IMR-90 (cell line): Measurements from ENCODE around the gene PRELID1. TPM values are rescaled to one million over a fixed set of nuclear protein-coding genes. Genes with fewer than 3 reads are reported as not detected.

Experiments used
- MAZ ChIP-seq: IDR thresholded peaks from 2 replicates; pipeline ENCODE4 v1.6.1; 2012; ENCODE audit warnings: low read depth, mild to moderate bottlenecking, low read length, improper control_type of control experiment, moderate library complexity, borderline replicate concordance
- MXI1 ChIP-seq: IDR thresholded peaks from 2 replicates; pipeline ENCODE4 v1.6.1; 2012; ENCODE audit warnings: low read depth, mild to moderate bottlenecking, low read length, moderate library complexity, borderline replicate concordance
- POLR2A ChIP-seq: IDR thresholded peaks from 2 replicates; pipeline ENCODE4 v1.6.1; 2012; ENCODE audit warnings: mild to moderate bottlenecking, low read depth, low read length
- polyA plus RNA-seq, 3 experiments: library from polyadenylated mRNA; depleted of rRNA; stranded (reverse); fragments of >200 nt; gene quantifications; 2 replicates each; pipeline ENCODE4 v1.2.3, GENCODE V29; 2012; ENCODE audit warnings: low replicate concordance in 1 of 3
- total RNA-seq: library from RNA; depleted of rRNA; stranded (reverse); fragments of >200 nt; gene quantifications from 2 replicates; pipeline ENCODE4 v1.2.3, GENCODE V29; 2012
- TF ChIP-seq, protein P1 (sequence below): conservative IDR thresholded peaks from 2 replicates; pipeline ENCODE4 v1.5.1; 2012; ENCODE audit warnings: mild to moderate bottlenecking, low read depth, low read length, improper control_type of control experiment

The PRELID1 gene
- total and polyA plus RNA-seq, 2 of the 4 experiments (the other 2 are of a cell fraction): 116 to 239 TPM

DNA sequence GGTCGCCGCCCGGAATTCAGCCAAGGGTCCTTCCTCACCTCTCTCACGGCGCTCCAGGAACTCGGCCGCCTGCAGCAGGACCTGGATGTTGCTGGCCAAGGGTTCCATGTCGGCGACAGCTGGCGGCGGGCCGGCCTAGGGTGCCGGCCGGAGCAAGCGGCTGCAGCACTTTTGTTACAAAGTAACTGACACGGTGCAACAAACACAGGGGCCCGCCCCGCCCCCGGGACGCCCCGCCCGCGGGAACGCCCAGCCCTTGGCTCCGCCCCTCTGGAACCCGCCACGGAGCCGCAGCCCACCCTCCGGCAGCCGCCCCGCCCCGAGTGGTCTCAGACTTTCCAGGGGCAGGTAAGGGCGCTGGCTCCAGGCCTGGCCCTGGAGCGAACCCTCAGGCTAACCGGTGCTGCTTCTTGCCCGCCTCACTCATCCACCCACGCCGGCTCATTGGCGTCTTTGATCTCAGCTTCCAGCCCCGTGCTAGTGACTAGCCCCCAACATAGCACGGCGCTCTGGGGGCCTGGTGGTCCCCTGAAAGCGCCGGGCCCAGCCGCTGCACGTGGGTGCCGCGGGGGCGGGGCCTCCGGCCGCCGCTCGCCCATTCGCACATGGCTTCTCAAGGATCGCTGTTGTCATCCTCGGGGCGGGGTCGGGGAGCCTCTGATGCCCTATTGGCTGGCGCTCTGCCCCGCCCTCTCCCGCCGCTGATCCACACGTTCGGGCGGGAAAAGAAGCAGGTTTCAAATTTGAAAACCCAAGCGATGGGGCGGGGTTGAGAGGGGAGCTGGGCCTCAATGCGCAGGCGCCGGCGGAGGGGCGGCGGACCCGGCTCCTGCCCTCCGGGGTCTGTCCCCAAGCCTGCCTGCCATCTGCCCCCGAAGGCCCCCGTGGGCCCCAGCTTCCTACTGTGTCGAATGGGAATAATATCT, 8.4 kb downstream of the PRELID1 start, which contains the start of gene MXD3 (continued):
- TF ChIP-seq, protein P1, sequence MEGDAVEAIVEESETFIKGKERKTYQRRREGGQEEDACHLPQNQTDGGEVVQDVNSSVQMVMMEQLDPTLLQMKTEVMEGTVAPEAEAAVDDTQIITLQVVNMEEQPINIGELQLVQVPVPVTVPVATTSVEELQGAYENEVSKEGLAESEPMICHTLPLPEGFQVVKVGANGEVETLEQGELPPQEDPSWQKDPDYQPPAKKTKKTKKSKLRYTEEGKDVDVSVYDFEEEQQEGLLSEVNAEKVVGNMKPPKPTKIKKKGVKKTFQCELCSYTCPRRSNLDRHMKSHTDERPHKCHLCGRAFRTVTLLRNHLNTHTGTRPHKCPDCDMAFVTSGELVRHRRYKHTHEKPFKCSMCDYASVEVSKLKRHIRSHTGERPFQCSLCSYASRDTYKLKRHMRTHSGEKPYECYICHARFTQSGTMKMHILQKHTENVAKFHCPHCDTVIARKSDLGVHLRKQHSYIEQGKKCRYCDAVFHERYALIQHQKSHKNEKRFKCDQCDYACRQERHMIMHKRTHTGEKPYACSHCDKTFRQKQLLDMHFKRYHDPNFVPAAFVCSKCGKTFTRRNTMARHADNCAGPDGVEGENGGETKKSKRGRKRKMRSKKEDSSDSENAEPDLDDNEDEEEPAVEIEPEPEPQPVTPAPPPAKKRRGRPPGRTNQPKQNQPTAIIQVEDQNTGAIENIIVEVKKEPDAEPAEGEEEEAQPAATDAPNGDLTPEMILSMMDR: no peak
- TF ChIP-seq MXI1: peak; percentile 100
- no peak for TF ChIP-seq POLR2A
- peak; percentile 86; the same call in 1 of the 2 replicates for TF ChIP-seq MAZ
